OCI-LY7 (cell line): Measurements from ENCODE around the gene ELF4.

Experiments
- EZH2phosphoT487 ChIP-seq: fragments of 200-600 bp; sonication (generic); IDR thresholded peaks from 2 replicates; pipeline ENCODE4 v1.6.1; 2018; ENCODE audit warnings: low read depth, borderline replicate concordance, mild to moderate bottlenecking, mixed run types, antibody characterized with exemption, low read length, moderate library complexity, mixed read lengths
- TF ChIP-seq, protein P1 (sequence below): fragments of 200-600 bp; sonication (generic); conservative IDR thresholded peaks from 2 replicates; pipeline ENCODE4 v1.5.1; 2014; ENCODE audit warnings: mild to moderate bottlenecking, antibody characterized with exemption, low read length, moderate library complexity, mixed read lengths

DNA sequence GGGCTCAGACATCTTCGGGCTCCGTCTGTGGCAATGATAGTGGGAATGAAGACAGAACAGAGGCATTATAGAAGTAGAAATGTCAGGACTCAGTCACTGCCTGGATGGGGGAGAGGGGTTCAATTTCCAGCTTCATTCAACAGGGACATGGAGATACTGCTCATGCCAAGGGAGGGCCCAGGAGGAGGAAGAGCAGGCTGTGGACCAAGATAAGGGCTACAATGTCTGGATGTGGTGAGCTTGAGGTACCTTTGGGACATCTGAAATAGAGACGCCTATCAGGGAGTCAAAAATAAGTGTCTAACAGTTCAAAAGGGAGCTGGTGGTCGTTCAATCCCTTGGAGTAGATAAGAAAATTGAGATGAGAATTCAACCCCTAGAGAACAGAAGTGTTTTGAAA, 34.5 kb downstream of the ELF4 start:
- TF ChIP-seq, protein P1, sequence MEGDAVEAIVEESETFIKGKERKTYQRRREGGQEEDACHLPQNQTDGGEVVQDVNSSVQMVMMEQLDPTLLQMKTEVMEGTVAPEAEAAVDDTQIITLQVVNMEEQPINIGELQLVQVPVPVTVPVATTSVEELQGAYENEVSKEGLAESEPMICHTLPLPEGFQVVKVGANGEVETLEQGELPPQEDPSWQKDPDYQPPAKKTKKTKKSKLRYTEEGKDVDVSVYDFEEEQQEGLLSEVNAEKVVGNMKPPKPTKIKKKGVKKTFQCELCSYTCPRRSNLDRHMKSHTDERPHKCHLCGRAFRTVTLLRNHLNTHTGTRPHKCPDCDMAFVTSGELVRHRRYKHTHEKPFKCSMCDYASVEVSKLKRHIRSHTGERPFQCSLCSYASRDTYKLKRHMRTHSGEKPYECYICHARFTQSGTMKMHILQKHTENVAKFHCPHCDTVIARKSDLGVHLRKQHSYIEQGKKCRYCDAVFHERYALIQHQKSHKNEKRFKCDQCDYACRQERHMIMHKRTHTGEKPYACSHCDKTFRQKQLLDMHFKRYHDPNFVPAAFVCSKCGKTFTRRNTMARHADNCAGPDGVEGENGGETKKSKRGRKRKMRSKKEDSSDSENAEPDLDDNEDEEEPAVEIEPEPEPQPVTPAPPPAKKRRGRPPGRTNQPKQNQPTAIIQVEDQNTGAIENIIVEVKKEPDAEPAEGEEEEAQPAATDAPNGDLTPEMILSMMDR = no peak
- no peak for TF ChIP-seq EZH2phosphoT487
